Ramos (cell line): ENCODE results near the gene CNTD1.
"Not testable (repeated sequence)": the region's sequence is repeated elsewhere in the genome, so short reads cannot be mapped to it uniquely, and the experiment has no call there.

Experiments used
- in situ Hi-C: fragments of 300-500 bp; cut with MboI; formaldehyde crosslinking; loops from one replicate; pipeline ENCODE4 v1.14.3; 2022; ENCODE audit warnings: low sequenced_read_pairs; ENCODE audit not compliant: unreplicated experiment

The CNTD1 gene

DNA sequence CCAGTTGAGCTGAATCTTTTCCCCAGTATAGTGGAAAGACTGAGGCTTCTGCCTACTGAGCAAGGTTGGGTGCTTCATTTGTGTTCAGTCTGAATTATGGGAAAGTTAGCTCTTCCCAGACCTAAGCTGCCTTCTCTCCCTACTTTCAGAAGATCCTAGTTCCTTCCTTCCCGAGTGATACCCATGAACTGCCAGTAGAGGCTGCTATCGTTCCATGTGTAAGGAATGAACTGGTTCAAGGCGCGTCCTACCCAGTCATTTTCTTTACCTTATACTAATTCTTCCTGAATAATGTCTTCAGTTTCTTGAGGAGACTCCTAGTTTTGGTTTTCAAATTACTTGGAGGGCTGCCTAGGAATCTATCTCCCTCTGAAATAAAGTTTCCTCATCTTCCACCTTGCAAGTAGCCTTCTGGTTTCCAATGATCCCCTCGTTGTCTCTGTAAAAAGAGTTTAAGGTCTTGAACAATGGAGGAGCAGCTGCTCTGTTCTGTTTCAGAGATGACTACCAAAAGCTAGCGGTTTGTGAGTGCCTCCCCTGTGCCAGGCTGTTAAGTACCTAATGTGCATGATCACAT is 44.8 kb downstream of the CNTD1 start:
- in situ Hi-C loops = loop anchor here (25.0 kb wide), 1 partner anchor 519 kb away; no protein-coding TSS in a partner anchor

DNA sequence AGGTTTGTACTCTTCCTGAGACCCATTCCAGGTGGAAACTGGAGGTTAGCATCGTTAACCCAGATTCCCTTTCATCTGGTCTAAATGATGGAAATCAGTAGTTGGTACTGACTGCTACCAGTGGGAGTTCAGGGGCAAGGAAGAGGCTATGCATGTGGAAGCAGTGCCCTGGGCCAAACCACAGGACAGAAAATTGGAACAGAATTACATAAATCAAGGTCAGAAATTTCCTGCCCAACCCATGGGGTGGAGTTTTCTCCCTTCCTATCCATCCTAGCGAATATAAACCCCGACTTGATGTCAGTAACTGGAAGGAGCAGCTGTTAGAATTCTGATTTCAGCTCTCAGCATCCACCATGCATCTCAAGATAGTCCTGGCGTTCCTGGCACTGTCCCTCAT is 45.6 kb downstream of the CNTD1 start, which contains the start of gene AOC2:
Gene AOC2, plus strand, starts transcription at position 310 of the 400 bp plus-strand sequence. Its CDS starts 47 bp downstream, at position 357.
- in situ Hi-C loops = loop anchor here (25.0 kb wide), 1 partner anchor 518 kb away; no protein-coding TSS in a partner anchor

DNA sequence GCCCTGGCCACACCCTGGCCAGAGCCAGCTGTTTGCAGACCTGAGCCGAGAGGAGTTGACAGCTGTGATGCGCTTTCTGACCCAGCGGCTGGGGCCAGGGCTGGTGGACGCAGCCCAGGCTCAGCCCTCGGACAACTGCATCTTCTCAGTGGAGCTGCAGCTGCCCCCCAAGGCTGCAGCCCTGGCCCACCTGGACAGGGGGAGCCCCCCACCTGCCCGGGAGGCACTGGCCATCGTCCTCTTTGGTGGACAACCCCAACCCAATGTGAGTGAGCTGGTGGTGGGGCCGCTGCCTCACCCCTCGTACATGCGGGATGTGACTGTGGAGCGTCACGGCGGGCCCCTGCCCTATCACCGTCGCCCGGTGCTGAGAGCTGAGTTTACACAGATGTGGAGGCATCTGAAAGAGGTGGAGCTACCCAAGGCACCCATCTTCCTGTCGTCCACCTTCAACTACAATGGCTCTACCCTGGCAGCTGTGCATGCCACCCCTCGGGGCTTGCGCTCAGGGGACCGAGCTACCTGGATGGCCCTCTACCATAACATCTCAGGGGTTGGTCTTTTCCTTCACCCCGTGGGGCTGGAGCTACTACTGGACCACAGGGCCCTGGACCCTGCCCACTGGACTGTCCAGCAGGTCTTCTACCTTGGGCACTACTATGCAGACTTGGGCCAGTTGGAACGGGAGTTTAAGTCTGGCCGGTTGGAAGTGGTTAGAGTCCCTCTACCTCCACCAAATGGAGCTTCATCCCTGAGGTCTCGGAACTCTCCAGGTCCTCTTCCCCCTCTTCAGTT is 46.3 kb downstream of the CNTD1 start:
- in situ Hi-C loops = loop anchor here (25.0 kb wide), 1 partner anchor 517 kb away; no protein-coding TSS in a partner anchor

DNA sequence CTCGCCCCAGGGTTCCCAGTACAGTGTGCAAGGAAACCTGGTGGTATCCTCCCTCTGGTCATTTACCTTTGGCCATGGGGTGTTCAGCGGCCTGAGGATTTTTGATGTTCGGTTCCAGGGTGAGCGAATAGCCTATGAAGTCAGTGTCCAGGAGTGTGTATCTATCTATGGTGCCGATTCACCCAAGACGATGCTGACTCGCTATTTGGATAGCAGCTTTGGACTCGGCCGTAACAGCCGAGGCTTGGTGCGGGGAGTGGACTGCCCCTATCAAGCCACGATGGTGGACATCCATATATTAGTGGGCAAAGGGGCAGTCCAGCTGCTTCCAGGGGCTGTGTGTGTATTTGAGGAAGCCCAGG is 46.9 kb downstream of the CNTD1 start:
- in situ Hi-C loops = loop anchor here (25.0 kb wide), 1 partner anchor 517 kb away; no protein-coding TSS in a partner anchor

DNA sequence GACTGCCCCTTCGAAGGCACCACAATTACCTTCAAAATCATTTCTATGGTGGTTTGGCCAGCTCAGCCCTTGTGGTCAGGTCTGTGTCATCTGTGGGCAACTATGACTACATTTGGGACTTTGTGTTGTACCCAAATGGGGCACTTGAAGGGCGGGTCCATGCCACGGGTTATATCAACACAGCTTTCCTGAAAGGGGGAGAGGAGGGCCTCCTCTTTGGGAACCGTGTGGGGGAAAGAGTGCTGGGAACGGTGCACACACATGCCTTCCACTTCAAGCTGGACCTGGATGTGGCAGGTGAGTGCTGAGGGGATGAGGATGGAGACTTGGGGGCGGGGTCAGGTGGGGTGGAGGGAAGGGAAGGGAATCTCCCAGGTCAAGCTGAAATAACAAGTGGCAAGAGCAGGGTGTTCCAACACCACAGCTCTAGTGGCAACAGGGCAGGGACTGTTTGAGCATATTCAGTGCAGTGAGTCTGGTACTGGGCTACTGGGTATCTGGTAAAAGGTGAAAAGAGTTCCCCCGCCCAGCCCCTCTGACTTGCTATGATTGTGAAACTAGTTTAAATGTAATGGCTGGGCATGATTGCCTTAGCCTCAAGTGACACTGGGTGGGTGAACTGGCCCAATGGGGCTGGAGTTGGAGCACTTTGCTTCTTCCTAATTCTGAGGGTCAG is 47.4 kb downstream of the CNTD1 start:
- in situ Hi-C loops = loop anchor here (25.0 kb wide), 1 partner anchor 516 kb away; no protein-coding TSS in a partner anchor

DNA sequence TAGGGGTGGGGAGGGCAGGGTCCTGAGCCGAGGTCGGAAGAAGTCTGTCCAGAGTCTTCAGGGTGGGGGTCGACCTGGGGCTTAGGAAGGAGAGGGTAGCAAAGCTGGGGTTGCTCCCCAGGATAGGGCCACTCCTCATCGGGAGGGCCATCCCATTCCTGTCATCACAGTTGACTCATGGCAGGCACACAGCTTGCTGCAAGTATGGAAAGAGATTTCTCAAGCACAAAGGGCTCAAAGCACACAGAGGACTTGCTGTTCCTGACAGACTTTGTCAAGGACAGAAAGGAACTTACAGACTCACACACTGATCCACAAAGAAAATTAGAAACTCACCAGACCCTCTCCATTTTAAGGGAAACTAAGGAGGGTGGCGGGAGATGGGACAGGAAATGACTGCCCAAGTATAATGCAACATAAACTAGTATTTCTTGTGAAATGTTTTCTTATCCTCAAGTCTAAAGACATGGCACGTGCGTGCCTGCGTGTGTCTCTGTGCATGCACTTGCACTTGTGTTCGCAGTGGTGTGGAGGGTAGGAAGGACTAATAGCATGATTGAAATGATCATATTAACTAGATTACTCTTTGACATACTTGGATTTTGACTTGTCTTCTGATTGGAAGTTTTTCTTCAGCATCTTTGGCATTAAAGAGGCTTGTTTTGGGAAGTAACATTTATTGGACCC is 48.1 kb downstream of the CNTD1 start:
- in situ Hi-C loops = loop anchor here (25.0 kb wide), 1 partner anchor 516 kb away; no protein-coding TSS in a partner anchor

DNA sequence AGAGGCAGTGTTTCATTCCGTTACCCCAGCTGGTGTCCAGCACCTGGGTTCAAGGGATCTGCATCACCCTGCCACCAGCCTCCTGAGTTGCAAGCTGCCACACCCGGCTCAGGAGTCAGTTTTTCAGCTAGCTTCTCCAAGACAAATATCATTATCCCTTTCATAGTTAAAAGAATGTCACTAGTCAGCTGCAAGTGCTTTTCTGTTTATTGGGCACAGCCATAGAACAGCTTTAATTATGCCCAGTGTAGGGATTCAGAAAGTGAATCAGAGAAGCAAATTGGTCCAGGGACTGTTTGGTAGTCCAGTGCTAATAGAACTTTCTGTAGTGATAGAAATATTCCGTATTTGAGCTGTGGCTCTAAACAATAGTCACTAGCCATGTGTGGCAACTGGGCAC is 49.4 kb downstream of the CNTD1 start:
- in situ Hi-C loops = loop anchor here (25.0 kb wide), 1 partner anchor 514 kb away; no protein-coding TSS in a partner anchor

DNA sequence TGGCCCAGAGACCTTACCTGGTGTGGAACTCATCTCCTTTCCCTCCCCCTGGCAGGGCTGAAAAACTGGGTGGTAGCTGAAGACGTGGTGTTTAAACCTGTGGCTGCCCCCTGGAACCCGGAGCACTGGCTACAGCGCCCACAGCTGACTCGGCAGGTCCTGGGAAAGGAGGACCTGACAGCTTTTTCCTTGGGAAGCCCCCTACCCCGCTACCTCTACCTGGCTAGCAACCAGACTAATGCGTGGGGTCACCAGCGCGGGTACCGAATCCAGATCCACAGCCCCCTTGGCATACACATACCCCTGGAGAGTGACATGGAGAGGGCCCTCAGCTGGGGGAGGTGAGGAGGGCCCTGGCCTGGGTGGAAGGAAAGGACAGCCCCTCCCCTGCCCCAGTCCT is 50.4 kb downstream of the CNTD1 start:
- in situ Hi-C loops = loop anchor here (25.0 kb wide), 1 partner anchor 513 kb away; no protein-coding TSS in a partner anchor

DNA sequence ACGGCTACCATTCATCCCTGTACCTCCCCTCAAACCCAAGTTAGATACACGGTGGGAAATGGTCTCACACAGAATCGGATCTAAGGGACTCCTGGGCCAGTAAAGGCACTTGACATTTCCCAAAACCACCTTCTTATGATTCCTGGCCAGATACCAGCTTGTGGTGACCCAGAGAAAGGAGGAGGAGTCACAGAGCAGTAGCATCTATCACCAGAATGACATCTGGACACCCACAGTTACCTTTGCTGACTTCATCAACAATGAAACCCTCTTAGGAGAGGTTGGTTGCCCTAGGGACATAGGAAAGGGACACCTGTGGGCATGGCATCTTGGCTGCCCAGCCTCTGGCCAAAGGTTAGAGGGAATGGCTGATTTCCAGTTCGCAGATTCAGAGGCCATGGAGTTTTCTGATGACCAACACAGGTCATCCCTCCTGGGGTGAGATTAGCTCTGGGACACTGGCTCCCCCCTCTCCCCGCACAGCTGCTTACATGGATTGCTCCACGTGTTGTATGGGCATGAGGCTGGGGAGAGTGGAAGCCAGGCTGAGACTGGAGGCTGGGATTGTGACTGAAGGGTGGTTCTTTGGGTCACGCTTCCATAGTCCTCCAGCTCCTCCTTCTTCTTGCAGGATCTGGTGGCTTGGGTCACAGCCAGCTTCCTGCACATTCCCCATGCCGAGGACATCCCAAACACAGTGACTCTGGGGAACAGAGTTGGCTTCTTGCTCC is 51.0 kb downstream of the CNTD1 start:
- in situ Hi-C loops = loop anchor here (25.0 kb wide), 1 partner anchor 513 kb away; no protein-coding TSS in a partner anchor

DNA sequence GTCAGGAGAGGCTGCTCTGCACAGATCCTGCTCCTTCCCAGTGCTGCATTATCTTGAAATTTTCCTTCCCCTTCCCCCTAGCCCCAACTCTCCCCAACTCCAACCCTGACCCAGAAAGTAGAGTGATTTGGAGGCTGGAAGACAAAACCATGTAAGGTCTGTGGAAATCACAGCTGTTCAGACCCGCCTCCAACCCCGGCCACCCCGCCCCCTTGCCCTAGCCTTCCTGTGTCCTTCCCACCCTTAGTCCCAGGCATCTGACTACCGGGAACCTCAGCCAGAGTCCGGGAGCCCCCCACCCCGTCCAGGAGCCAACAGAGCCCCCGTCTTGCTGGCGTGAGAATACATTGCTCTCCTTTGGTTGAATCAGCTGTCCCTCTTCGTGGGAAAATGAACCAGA is 52.3 kb downstream of the CNTD1 start, which contains the start of gene AOC3:
Gene AOC3, plus strand, starts transcription at position 246 of the 400 bp plus-strand sequence. Its CDS starts 145 bp downstream, at position 391.
- in situ Hi-C loops = no loop called here

DNA sequence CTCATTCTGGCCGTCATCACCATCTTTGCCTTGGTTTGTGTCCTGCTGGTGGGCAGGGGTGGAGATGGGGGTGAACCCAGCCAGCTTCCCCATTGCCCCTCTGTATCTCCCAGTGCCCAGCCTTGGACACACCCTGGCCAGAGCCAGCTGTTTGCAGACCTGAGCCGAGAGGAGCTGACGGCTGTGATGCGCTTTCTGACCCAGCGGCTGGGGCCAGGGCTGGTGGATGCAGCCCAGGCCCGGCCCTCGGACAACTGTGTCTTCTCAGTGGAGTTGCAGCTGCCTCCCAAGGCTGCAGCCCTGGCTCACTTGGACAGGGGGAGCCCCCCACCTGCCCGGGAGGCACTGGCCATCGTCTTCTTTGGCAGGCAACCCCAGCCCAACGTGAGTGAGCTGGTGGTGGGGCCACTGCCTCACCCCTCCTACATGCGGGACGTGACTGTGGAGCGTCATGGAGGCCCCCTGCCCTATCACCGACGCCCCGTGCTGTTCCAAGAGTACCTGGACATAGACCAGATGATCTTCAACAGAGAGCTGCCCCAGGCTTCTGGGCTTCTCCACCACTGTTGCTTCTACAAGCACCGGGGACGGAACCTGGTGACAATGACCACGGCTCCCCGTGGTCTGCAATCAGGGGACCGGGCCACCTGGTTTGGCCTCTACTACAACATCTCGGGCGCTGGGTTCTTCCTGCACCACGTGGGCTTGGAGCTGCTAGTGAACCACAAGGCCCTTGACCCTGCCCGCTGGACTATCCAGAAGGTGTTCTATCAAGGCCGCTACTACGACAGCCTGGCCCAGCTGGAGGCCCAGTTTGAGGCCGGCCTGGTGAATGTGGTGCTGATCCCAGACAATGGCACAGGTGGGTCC is 52.9 kb downstream of the CNTD1 start:
- in situ Hi-C loops = not testable (repeated sequence)

DNA sequence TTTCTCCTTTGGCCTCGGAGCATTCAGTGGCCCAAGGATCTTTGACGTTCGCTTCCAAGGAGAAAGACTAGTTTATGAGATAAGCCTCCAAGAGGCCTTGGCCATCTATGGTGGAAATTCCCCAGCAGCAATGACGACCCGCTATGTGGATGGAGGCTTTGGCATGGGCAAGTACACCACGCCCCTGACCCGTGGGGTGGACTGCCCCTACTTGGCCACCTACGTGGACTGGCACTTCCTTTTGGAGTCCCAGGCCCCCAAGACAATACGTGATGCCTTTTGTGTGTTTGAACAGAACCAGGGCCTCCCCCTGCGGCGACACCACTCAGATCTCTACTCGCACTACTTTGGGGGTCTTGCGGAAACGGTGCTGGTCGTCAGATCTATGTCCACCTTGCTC is 53.7 kb downstream of the CNTD1 start:
- in situ Hi-C loops = no loop called here

DNA sequence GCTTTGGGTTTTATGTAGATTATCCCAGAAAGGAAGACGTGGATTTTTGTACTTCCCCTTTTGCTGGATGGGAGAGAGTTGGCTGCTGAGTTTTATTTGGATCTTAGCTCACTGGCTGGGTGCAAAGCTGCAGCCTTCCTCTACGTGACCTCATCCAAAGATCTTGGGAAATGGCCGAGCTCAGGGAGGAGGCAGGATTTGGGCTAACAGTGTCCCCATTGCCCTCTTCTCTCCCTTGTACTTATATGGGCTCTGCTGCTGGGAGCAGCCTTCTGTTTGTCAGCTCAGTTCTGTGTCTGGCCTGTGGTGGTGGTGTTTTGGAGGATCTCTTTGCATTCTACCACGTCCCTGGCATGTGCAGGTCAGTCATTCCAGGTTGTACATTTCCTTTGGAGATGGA is 54.3 kb downstream of the CNTD1 start:
- in situ Hi-C loops = no loop called here

DNA sequence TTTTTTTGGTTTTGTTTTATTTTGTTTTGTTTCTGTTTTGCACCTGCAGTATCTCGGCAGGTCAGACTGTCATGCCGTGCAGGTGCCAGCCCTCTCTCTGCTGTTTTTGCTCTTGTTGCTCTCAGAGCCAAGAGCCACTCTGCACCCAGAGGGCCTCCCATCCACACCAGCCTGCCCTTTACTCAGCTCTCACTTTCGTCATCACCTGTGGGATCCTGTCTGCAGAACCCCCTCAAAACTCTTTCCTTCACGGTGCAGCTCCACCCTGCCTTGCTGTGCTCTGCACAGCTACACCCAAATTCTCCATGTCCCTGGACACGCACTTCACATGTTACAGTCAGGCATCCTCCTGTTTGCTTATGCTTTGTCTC is 54.9 kb downstream of the CNTD1 start:
- in situ Hi-C loops = no loop called here

DNA sequence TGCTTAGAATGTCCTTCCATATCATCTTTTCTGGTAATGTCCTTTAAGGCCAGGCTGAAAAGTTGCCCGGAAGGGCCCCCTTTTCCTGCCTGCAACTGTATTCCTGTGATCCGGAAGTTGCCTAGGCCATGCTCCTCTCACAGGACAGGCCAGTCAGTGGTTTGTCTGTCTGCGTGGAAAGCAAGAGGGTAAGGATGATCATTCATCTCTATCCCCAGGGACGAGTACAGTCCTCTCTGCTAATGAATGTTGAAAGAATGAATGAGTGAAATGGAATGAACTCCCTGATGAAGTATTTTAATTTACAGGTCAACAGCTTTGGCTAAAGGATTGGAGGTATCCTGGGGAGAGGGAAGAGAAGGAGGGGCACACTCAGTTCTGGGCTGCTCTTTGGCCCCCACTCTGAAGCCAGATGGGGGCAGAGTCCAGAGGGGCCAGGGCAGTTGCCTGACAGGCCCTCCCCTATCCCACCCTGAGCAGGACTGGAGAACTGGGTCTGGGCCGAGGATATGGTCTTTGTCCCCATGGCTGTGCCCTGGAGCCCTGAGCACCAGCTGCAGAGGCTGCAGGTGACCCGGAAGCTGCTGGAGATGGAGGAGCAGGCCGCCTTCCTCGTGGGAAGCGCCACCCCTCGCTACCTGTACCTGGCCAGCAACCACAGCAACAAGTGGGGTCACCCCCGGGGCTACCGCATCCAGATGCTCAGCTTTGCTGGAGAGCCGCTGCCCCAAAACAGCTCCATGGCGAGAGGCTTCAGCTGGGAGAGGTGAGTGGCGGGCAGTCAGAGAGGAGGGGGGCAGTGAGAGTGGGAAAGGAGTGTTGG is 55.5 kb downstream of the CNTD1 start:
- in situ Hi-C loops = no loop called here

DNA sequence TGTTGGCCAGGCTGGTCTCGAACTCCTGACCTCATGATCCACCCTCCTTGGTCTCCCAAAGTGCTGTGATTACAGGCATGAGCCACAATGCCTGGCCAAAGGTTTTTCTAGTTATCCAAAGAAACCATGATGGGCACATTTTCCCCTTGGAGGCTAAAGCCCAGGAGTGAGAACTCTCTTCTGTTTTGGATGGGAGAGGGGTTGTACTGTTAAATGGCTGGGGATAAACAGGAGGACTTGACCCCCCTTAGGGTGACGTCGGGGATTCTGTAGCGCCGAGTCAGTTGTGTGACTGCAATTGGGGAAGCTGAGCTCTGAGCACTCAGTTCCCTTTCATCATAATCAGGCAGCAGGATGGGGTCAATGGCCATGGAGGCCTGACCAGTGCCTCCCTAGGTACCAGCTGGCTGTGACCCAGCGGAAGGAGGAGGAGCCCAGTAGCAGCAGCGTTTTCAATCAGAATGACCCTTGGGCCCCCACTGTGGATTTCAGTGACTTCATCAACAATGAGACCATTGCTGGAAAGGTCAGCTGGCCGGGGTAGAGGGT is 56.5 kb downstream of the CNTD1 start:
- in situ Hi-C loops = no loop called here

DNA sequence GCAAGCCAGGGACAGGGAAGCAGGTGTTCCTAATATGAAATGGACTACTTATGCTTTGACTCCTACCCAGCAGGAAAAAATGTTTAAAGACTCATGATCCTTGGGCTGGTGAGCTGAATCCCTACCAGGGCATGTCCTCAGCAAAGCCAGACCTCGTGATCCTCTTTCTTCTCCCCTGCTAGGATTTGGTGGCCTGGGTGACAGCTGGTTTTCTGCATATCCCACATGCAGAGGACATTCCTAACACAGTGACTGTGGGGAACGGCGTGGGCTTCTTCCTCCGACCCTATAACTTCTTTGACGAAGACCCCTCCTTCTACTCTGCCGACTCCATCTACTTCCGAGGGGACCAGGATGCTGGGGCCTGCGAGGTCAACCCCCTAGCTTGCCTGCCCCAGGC is 57.4 kb downstream of the CNTD1 start:
- in situ Hi-C loops = not testable (repeated sequence)
